K562 (cell line): ENCODE measurements around the gene CEND1.

Experiments
- CREB1 ChIP-seq, 2 experiments: sonication (generic) in 1 of 2; formaldehyde crosslinking in 1 of 2; IDR thresholded peaks; 2 replicates each; pipeline versions ENCODE4 v1.6.1 to v1.8.0; 2012 to 2022; ENCODE audit warnings: inconsistent platforms in 1 of 2, mild to moderate bottlenecking in 1 of 2, missing genetic modification reagents in 1 of 2, moderate library complexity in 1 of 2
- EZH2 ChIP-seq: IDR thresholded peaks from 2 replicates; pipeline ENCODE4 v1.6.1; 2012; ENCODE audit warnings: low read depth, mild to moderate bottlenecking, inconsistent platforms, low read length, borderline replicate concordance
- RBBP5 ChIP-seq: fragments of 200-600 bp; sonication (generic); IDR thresholded peaks from 2 replicates; pipeline ENCODE4 v1.6.1; 2012; ENCODE audit warnings: borderline replicate concordance, mild to moderate bottlenecking, low read length, control low read depth, inconsistent platforms; ENCODE audit not compliant: insufficient read depth, poor library complexity, severe bottlenecking
- ZNF239 ChIP-seq: fragments of 250-450 bp; sonication (Bioruptor Pico); IDR thresholded peaks from 2 replicates; pipeline ENCODE4 v1.4.0; 2020; ENCODE audit warnings: mild to moderate bottlenecking
- ZNF561 ChIP-seq: fragments of 450-650 bp; formaldehyde crosslinking; conservative IDR thresholded peaks from 2 replicates; pipeline ENCODE4 v1.4.0; 2020; ENCODE audit warnings: mild to moderate bottlenecking, moderate library complexity
- TF ChIP-seq, protein P1 (sequence below), 3 experiments: IDR thresholded peaks in 2 of 3; conservative IDR thresholded peaks in 1 of 3; 2 replicates each; pipeline ENCODE4 v1.5.1; 2011 to 2012; ENCODE audit warnings: low read length in 3 of 3, mild to moderate bottlenecking in 3 of 3, control low read depth in 2 of 3, improper control_type of control experiment in 1 of 3, inconsistent platforms in 1 of 3, low read depth in 1 of 3, mixed read lengths in 1 of 3, moderate library complexity in 1 of 3; ENCODE audit not compliant: insufficient read depth in 2 of 3

DNA sequence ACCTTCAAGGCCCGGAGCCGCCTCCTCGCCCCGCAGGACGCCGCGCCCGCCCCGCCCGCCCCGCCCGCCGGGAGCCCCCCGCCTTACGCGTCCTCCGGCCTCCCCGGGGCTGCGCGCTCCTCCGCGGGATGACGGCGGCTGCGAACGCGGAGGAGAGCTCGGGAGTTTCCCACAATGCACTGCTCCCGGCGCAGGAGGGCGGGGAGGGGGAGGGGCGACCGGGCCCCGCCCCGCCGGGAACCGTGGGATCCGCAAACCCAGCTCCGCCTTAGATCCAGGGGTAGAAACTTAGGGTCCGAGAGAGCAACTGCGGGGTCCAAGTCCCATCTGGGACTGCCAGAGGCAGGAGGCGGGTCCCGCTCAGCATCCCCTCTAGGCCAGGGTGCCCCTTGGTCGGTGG, at the start of gene CEND1:
- TF ChIP-seq CREB1 (IDR thresholded peaks at IDR 0.05) = no peak
- no peak for TF ChIP-seq CREB1 (CRISPR knock-in tag; IDR thresholded peaks at IDR 0.05)
- TF ChIP-seq ZNF561 = no peak
- no peak for TF ChIP-seq ZNF239 (CRISPR knock-in tag)
- TF ChIP-seq EZH2 = no peak
- TF ChIP-seq, protein P1, sequence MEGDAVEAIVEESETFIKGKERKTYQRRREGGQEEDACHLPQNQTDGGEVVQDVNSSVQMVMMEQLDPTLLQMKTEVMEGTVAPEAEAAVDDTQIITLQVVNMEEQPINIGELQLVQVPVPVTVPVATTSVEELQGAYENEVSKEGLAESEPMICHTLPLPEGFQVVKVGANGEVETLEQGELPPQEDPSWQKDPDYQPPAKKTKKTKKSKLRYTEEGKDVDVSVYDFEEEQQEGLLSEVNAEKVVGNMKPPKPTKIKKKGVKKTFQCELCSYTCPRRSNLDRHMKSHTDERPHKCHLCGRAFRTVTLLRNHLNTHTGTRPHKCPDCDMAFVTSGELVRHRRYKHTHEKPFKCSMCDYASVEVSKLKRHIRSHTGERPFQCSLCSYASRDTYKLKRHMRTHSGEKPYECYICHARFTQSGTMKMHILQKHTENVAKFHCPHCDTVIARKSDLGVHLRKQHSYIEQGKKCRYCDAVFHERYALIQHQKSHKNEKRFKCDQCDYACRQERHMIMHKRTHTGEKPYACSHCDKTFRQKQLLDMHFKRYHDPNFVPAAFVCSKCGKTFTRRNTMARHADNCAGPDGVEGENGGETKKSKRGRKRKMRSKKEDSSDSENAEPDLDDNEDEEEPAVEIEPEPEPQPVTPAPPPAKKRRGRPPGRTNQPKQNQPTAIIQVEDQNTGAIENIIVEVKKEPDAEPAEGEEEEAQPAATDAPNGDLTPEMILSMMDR (IDR thresholded peaks at IDR 0.05 in 2 of 3, conservative IDR thresholded peaks at IDR 0.05 in 1 of 3; ENCODE audit: insufficient read depth in 2 of 3, low read depth in 1 of 3, low read length in 3 of 3) = no peak
- TF ChIP-seq RBBP5 = no peak
